Measurements from ENCODE around the gene SMURF2. TPM values are rescaled to one million over a fixed set of nuclear protein-coding genes. Genes with fewer than 3 reads are reported as not detected.

Gene SMURF2
- total RNA-seq, 1 experiment from 2014 or later: 23.0 TPM

- DNase-seq (ENCODE audit: low spot score) (no peak), ATAC-seq (no peak)
- CTCF ChIA-PET: interaction anchor here (0.9 kb wide), 1 partner anchor 92 kb away, joined by 3 read pairs; no protein-coding TSS in a partner anchor
- peaks cover 5% of the 10 kb centered on the region for H3K4me1 Mint-ChIP-seq
- no peaks in the 10 kb centered on the region for H3K9me3 Mint-ChIP-seq
- H3K36me3 Mint-ChIP-seq: no peaks in the 10 kb centered on the region
- TF ChIP-seq RELA (CRISPR knock-in tag; IDR thresholded peaks at IDR 0.05; ENCODE audit: borderline replicate concordance): no peak
- TF ChIP-seq SMAD3 (CRISPR knock-in tag; IDR thresholded peaks at IDR 0.05; ENCODE audit: borderline replicate concordance): no peak
- no peak for TF ChIP-seq ERG (CRISPR knock-in tag; IDR thresholded peaks at IDR 0.05)
- no peak for TF ChIP-seq TEAD4 (CRISPR knock-in tag; IDR thresholded peaks at IDR 0.05)
- TF ChIP-seq ARID4B (CRISPR knock-in tag; IDR thresholded peaks at IDR 0.05; ENCODE audit: borderline replicate concordance): no peak
- no peak for TF ChIP-seq TEAD1 (CRISPR knock-in tag; IDR thresholded peaks at IDR 0.05)
- no peak for TF ChIP-seq ZNF396 (CRISPR knock-in tag; IDR thresholded peaks at IDR 0.05; ENCODE audit: borderline replicate concordance)
- no peak for TF ChIP-seq FOXP4 (CRISPR knock-in tag; IDR thresholded peaks at IDR 0.05)
- no peak for TF ChIP-seq ETV6 (CRISPR knock-in tag; IDR thresholded peaks at IDR 0.05)
- TF ChIP-seq SMAD4 (CRISPR knock-in tag; IDR thresholded peaks at IDR 0.05): no peak
- no peak for TF ChIP-seq SP1 (CRISPR knock-in tag; conservative IDR thresholded peaks at IDR 0.05)
- TF ChIP-seq OVOL2 (CRISPR knock-in tag; IDR thresholded peaks at IDR 0.05; ENCODE audit: borderline replicate concordance): no peak
- TF ChIP-seq USF2 (CRISPR knock-in tag; IDR thresholded peaks at IDR 0.05): no peak
- TF ChIP-seq PRDM15 (CRISPR knock-in tag; IDR thresholded peaks at IDR 0.05): no peak
- TF ChIP-seq E2F1 (CRISPR knock-in tag; IDR thresholded peaks at IDR 0.05): no peak
- no peak overlapping the region for H3K4me3 Mint-ChIP-seq
- POLR2A ChIA-PET: no interaction called here
- H3K27me3 Mint-ChIP-seq (ENCODE audit: low read depth): no peaks in the 10 kb centered on the region
- no peak overlapping the region for H3K27ac Mint-ChIP-seq
These were observed 20.4 kb upstream of the SMURF2 start for GRCh38 chr17:64682261-64683181.

Data from WTC11 (cell line).